Left ventricle myocardium inferior (tissue), 1 donor: ENCODE measurements around the gene LRRC42. TPM values are rescaled to one million over a fixed set of nuclear protein-coding genes. Genes with fewer than 3 reads are reported as not detected.

Experiments
- DNase-seq: peaks from one replicate; pipeline ENCODE4 v3.0.0-alpha.2; 2020
- H3K27ac ChIP-seq: fragments of 200-600 bp; replicated peaks from 2 replicates; pipeline ENCODE4 v1.8.0; 2021
- H3K27me3 ChIP-seq: fragments of 200-600 bp; 2 replicates; pipeline ENCODE4 v1.8.0; 2021; ENCODE audit warnings: low read depth
- H3K36me3 ChIP-seq: fragments of 200-600 bp; 2 replicates; pipeline ENCODE4 v1.8.0; 2021
- H3K4me1 ChIP-seq: fragments of 200-600 bp; 2 replicates; pipeline ENCODE4 v1.8.0; 2021
- H3K4me3 ChIP-seq: fragments of 200-600 bp; 2 replicates; pipeline ENCODE4 v1.8.0; 2021; ENCODE audit warnings: mild to moderate bottlenecking, moderate library complexity
- H3K9me3 ChIP-seq: fragments of 200-600 bp; replicated peaks from 2 replicates; pipeline ENCODE4 v1.8.0; 2021
- CTCF ChIP-seq: fragments of 200-600 bp; IDR thresholded peaks from 2 replicates; pipeline ENCODE4 v1.8.0; 2021; ENCODE audit warnings: antibody characterized with exemption, mild to moderate bottlenecking, borderline replicate concordance
- intact Hi-C: fragments of 100-400 bp; cut with micrococcal nuclease; formaldehyde crosslinking; loops from one replicate; pipeline ENCODE4 v1.11.0; 2022
- total RNA-seq: library from RNA; stranded (reverse); fragmentation: NEBNext Ultra II Directional; extraction: Animal tissue kit (Norgen Biotek cat#: 25700); gene quantifications from one replicate; pipeline ENCODE4 v1.2.1, GENCODE V29; 2021
- donor health status: DM: no; HTN: yes; CAD: no; lungs with severe emphysema.

Gene LRRC42
- total RNA-seq, 1 donor from 2014 or later: 12.9 TPM

GRCh38 chr1:54016343-54017282 is 70.5 kb downstream of the LRRC42 start:
- H3K36me3 ChIP-seq: no peaks in the 10 kb centered on the region
- no peak for TF ChIP-seq CTCF
- H3K27me3 ChIP-seq: peaks cover 46% of the 10 kb centered on the region
- no peak for DNase-seq
- H3K4me1 ChIP-seq: no peaks in the 10 kb centered on the region
- no peak overlapping the region for H3K27ac ChIP-seq
- H3K4me3 ChIP-seq: no peak overlapping the region
- no peaks in the 10 kb centered on the region for H3K9me3 ChIP-seq
- intact Hi-C loops: no loop called here

Other genes with a start within 250 kb of the LRRC42 start
- gene GLIS1, start 207.2 kb upstream of the LRRC42 start, total RNA-seq: 0.16 TPM
- 5.7 TPM for gene NDC1, start 108.1 kb upstream of the LRRC42 start, total RNA-seq
- gene YIPF1, start 56.6 kb upstream of the LRRC42 start, total RNA-seq: 13.9 TPM
- gene DIO1, start 52.2 kb upstream of the LRRC42 start, total RNA-seq: not detected
- 13.2 TPM for gene IFT25, start 651 bp upstream of the LRRC42 start, total RNA-seq
- not detected for gene LDLRAD1, start 71.8 kb downstream of the LRRC42 start, total RNA-seq
- gene TMEM59, start 106.9 kb downstream of the LRRC42 start, total RNA-seq: 337 TPM
- 5.7 TPM for gene TCEANC2, start 107.3 kb downstream of the LRRC42 start, total RNA-seq
- gene CDCP2, start 206.7 kb downstream of the LRRC42 start, total RNA-seq: not detected